ENCODE data around the gene MDM1.

Gene MDM1

DNA sequence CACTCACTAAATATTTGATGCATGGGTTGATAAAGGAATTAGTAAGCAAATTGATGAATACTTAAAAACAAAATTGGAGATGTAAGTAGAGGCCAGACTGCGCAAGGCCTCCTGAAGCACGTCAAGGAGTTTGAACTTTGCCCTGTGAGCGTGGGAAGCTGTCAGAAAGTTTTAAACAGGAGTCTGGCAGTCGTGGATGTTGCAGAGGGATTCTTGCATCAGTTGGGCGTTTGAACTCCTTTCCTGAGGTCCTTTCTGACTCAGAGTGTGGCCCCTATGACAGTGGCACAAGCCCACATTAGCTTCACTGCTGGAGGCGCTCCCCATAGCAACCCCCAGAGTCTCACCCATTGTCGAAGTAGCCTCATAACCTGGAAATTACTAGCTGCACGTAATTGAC lies 60.8 kb downstream of the MDM1 start:
- DNase-seq (ENCODE audit: low read depth in 2 of 2): no peak

DNA sequence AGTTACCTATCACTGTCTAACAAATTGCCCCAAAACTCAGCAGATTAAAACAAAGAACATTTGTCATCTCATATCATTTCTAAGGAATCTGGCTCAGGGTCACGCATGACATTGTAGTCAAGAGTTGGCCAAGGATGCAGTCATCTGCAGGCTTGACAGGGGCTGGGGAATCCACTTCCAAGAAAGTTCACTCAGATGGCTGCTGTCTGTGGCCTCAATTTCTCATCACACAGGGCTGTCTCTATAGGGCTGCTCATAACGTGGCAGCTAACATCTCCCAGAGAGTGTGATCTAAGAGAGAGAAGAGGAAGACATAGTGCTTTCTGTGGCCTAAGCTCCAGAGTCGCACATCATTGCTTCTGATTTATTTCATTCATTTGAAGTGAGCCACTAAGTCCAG lies 61.8 kb downstream of the MDM1 start:
- DNase-seq (ENCODE audit: low read depth in 2 of 2): no peak

DNA sequence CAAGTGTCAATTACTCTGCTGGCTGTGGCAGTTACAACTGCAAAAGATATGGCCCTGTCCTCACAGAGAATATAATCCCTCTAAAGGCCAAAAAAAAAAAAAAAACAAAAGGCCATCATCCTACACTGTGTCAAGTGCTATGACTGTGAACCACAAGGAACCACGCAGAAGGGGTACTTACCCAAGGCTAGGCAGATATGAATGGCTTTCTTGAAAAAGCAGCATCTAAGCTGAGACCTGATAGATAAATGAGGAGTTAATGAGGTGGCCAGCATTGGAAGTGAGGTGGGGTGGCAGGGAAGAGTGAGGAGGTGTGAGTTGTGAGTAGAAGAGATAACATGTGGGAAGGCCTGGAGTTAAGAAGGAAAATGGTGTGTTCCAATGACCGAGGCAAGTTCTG lies 62.4 kb downstream of the MDM1 start:
- no peak for DNase-seq (ENCODE audit: low read depth in 2 of 2)

DNA sequence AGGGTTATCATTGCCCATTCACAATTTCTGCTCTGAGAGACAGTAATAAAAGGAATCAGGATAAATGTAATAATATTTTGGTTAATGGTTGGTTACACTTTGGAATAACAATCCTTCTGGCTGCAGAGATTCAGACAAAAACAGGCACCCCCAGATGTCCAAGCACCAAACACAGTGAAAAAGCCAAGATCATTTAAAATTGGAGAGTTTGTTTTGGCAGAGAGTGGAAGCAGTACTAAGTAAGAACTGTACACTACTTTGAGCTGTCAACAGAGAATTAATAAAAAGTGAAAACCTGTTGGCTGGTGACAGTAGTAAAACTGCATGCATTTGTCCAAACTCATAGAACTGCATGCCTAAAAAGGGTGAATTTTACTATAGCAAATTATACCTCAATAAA lies 63.2 kb downstream of the MDM1 start:
- no peak for DNase-seq (ENCODE audit: low read depth in 2 of 2)

DNA sequence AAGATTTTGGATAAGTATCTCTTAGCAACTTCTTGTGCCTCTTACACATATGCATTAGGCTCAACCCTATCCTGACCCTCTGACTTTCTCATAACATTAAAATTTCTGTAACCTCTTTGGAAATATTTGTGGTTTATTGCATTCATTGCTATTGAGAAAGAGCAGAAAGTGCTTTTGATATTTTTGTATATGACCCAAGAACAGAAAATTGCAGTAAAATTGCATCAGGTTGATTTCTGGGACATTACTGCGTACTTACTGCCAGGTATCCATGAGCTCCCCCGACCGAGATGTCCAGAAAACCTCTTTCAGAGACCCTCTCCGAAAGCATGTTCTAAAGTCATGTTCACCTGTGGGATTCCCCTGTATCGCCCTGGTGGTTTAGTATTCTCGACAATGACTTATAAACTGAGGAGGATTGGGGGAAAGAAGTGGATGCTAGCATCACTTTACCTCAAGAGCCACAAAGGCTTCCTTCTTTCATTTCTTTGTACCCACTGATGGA lies 64.2 kb downstream of the MDM1 start:
- no peak for DNase-seq (ENCODE audit: low read depth in 2 of 2)

DNA sequence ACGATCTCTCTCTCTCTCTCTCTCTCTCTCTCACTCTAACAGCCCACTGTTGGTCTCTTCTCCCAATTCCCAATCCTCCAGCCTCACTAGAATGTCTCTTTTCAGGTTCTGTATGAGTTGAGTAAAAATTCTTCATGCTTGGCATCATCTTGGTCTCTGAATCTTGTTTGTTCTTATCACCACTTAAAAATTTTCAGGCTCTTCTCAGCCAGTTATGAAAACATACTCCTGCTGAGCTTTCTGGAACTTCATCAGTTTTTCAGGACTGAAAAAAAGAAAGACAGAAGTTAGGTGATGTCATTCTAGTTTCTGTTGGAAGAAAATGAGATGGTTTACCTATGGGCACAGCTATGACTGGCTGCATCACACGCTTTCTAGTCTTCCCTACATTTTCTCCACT lies 67.3 kb downstream of the MDM1 start:
- no peak for DNase-seq (ENCODE audit: low read depth in 2 of 2)

DNA sequence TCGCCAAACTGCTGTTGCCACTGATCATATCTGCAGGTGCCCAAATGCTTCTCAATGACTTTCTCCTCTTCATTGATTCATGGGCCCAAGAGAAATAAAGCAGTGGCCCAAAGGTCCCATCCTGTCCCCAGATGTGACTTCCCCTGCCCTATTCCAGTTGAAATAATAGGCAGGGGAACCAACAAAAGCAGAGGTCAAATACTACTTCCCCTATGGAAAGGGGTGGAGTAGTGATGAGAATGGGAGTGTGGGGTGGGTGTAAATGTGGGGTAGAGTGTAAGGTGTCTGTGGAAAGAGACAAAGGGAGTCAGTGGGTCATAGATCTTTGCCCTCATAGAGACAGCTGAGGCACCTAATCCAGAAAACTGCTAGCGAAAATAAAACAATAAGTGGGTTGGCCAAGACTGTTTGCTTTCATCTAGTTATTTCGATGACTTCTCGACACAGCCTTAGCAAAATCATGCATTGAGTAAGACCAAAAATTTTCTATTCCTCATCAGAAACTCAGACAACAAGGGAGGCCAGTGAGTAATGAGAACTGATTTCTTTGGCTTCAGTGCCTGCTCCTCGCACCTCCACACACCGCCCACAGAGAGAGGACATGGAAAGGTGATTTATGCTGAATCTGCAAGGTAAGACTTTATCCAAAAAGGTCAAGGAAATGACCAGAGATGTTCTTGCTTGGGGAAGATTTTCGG lies 67.9 kb downstream of the MDM1 start:
- no peak for DNase-seq (ENCODE audit: low read depth in 2 of 2)

DNA sequence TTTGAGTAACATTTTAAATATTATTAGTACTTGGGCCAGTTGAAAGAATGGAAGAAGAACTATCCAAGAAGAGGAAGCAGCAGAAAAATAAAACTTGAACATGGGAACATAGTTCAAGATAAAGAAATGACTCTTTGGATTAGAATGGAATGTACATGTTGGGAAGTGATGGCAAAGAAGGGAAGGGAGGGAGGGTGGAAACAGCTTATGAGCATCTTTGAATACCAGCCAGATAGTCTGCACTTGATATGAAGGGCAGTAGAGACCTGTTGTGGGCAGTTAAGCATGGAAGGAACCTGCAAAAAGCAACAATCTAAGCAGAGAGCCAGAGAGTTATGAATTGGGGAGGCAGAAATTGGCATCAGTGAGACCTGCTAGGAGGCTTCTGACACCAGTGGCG lies 68.8 kb downstream of the MDM1 start:
- DNase-seq (ENCODE audit: low read depth in 2 of 2): no peak

DNA sequence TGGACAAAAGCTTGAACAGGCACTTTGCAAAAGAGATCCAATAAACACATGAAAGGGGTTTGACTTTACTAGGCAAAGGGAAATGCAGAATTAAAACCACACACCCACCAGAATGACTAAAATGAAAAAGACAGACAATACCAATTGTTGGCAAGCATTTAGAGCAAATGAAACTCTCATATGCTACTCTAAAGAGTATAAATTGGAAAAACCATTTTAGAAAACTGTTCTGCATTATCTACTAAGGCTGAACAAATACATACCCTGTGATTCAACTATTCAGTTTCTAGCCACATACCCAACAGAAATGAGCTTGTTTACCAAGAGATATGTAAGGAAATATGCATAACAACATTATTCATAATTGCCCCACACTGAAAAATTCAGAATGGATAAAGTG lies 70.3 kb downstream of the MDM1 start:
- DNase-seq (ENCODE audit: low read depth in 2 of 2): no peak

DNA sequence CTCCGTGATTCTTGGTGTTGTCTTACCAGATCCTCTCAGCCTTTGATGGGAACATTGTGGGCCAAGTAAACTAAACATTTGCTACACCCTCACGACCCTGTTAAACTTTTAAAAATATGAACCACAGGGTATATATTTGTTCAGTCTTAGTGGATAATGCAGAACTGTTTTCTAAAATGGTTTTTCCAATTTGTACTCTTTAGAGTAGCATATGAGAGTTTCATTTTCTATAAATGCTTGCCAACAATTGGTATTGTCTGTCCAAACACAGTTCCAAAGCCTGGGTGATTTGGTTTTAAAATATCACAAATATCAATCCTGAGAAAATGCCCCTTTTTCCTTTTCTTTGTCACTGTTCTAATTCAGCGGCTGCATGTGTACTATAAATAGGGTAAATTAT lies 72.0 kb downstream of the MDM1 start:
- no peak for DNase-seq (ENCODE audit: low read depth in 2 of 2)

DNA sequence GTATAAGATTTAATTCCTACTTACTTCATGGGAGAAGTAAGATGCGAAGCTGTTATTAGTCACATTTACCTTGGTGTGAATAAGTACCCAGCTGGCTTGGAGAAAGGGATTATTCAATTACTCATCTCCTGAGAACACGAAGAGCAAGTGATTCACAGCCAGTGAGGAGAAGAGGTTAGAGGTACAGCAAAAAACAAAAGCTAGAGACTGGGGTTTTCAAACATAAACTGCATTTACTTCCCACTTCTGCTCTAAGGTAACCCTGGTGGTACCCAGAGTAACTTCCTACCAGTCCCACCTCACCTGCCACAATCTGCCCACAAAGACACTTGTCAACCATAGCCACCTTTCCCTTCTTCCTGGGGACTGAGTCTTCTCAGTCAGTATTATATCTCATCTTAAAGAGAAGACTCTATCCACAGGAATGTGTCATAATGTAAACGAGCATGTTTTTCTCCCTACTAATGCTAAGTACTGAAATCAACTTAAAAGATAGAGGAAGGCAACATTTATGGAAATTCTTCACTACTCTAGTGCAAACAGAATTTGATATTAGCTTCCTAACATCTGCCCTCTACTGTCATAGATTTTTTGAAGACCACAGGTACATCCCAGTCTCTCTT lies 72.7 kb downstream of the MDM1 start:
- DNase-seq (ENCODE audit: low read depth in 2 of 2): peak in 1 of 2 donors; percentile 43

DNA sequence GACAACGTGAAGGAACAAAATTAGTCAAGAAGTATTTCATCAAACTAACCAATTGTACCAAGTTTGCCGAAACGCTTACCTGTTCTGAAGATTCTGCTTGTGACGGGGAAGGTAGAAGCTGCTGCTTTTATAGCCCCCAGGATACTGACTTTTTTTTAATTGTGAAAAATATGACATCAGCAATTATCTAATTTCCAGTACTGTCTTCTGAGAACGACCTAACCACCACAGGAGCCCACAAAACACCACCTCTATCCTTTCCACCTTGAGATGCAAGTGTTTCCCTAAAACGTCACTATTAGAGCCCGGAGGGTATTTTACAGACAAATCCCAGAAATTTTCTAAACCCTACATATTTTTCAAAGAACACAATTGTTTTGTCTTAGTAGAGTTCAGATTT lies 78.7 kb downstream of the MDM1 start, which contains the start of gene IL22:
TSS of gene IL22 (minus strand) at position 101 of the 400 bp plus-strand sequence. CDS start 156 bp downstream, outside the sequence.
- no peak for DNase-seq (ENCODE audit: low read depth in 2 of 2)

DNA sequence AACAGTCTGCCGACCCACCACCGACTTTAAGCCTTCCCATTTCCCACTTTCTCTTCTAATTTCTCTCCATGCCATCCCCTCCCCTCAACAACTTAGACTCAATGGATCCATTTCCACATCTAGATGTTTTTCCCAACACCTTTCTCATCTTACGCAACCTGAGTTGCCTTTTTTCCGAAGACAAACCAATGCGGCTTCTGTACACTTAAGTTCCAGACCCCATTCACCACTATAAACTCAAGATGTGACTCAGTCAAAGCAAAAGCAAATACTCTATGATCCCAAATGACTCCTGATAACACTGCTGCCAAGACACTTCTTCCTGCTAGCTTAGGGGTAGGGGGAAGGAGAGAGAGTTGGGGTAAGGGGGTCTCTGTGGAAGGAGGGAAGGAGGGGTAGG lies 80.1 kb downstream of the MDM1 start:
- DNase-seq (ENCODE audit: low read depth in 2 of 2): no peak

DNA sequence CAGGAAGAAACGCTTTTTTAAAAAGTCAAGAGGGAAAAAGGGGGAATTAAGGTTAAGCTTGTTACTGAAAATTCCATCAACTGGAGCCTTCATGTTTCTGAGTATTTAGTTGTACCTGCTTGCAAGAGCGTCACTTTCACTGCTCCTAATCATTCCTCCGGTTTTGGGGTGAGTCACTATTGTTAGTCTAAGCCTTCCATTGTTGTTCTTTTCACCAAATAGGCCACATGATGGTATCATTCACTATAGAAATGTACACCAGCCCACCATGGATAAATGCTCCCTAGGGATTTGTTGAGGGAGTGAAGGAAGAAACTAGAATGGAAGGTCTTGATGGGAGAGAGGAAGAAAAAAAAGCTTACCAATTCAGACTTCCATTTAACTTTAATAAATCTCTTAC lies 81.7 kb downstream of the MDM1 start:
- no peak for DNase-seq (ENCODE audit: low read depth in 2 of 2)

DNA sequence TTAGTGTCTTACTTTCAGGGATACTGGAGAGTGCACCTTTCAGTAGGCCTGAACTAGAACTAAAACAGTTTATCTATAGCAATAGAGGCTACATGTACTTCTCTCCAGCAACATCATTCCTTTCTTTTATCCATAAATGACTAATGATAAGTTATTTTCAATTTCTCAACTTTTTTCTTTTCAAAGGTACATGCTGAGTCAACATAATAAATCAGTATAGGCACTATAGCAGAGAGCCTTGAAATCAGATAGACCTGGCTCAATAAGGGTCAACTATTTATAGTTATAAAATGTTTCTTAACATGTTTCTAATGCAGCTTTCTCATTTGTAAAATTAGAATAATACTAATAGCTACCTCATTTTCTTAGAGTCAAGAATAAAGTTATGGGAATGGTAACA lies 84.4 kb downstream of the MDM1 start:
- DNase-seq (ENCODE audit: low read depth in 2 of 2): no peak

DNA sequence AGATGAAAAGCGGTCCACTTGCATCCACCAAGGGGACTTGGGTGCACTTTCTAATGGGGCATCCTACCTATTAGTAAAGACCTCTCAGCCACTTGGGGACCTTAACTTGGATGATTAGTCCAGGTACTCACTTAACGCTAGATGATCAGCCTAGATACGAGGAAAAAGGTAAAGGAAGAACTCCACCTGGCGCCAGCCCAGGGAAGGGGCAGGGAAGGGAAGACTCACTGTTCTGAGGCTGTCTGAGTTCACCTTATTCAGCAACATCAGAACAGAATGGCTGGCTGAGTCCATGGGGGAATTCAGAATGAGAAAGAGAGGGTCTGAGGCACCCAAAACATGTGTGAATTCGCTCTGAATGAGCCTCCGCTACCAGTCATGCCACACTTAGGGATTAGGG lies 85.8 kb downstream of the MDM1 start:
- DNase-seq (ENCODE audit: low read depth in 2 of 2): no peak

DNA sequence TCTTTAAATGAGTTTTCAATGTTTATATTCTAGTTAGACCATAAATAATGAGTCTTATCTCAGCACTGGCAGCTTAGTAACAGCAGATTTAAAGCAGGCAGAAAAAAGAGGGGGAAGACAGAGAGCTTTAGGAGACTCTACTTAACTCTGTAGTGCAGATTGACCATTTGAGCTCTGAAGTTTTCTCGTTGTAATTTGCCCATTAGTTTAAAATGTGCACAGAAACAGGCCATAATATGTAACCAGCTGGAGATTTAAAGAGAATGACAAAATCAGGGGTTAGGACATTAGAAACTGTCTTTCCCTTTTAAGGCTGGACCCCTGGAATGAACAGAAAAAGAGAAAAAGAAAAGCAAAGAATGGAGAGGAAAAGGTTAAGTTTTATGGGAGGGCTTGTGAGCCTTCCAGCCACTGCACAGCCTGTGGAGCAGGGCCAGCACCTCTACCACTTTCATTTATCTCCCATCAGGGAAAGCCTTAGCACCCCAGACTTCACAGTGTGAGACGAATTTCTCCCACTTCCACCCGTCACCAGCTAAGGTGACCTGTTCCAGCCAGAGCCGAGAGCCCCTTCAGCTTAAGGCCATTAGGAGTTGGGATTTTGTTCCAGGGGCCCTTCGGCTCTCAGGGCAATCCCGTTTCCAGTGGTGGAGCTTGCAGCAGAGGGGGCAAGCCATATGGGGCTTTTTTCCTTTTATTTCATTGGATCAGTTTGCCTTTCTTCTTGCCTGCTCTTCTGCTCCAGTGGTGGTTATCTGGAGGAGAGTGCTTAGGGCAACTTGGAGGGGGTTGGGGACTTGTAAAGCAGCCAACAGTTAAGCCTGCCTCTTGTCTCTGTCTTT lies 86.8 kb downstream of the MDM1 start:
- no peak for DNase-seq (ENCODE audit: low read depth in 2 of 2)

All from stimulated activated CD8-positive, alpha-beta memory T cell treated with anti-CD3 and anti-CD28 coated beads, Interleukin-15, amount 100 ng/mL, for 48 hours (primary cell).